ENCODE data around the gene STXBP3.

DNA sequence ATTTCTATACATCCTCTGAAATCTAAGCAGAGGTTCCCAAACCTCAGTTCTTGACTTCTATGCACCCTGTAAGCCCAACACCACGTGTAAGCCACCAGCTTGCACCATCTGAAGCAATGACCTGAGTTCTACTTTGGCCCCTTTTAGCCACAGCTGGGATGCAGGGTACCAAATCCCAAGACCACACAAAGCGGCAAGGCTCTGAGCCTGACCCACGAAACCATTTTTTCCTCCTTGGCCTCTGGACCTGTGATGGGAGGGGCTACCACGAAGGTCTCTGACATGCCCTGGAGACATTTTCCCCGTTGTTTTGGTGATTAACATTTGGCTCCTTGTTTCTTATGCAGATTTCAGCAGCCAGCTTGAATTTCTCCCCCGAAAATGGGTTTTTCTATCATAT lies 38.8 kb downstream of the STXBP3 start:
- TF ChIP-seq, protein P1, sequence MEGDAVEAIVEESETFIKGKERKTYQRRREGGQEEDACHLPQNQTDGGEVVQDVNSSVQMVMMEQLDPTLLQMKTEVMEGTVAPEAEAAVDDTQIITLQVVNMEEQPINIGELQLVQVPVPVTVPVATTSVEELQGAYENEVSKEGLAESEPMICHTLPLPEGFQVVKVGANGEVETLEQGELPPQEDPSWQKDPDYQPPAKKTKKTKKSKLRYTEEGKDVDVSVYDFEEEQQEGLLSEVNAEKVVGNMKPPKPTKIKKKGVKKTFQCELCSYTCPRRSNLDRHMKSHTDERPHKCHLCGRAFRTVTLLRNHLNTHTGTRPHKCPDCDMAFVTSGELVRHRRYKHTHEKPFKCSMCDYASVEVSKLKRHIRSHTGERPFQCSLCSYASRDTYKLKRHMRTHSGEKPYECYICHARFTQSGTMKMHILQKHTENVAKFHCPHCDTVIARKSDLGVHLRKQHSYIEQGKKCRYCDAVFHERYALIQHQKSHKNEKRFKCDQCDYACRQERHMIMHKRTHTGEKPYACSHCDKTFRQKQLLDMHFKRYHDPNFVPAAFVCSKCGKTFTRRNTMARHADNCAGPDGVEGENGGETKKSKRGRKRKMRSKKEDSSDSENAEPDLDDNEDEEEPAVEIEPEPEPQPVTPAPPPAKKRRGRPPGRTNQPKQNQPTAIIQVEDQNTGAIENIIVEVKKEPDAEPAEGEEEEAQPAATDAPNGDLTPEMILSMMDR (IDR thresholded peaks at IDR 0.05; ENCODE audit: control extremely low read depth in 1 of 3, insufficient read depth in 1 of 3, low read depth in 1 of 3, low read length in 3 of 3) = no peak
- no peak for TF ChIP-seq EZH2 (IDR thresholded peaks at IDR 0.05; ENCODE audit: low read depth, low read length, severe bottlenecking)
- no peak for TF ChIP-seq POLR2A (IDR thresholded peaks at IDR 0.05; ENCODE audit: control extremely low read depth in 1 of 2, low read depth in 2 of 2, low read length in 2 of 2)
- no peak for TF ChIP-seq BRCA1 (IDR thresholded peaks at IDR 0.05; ENCODE audit: low read depth, low read length)
- no peak for TF ChIP-seq GABPA (IDR thresholded peaks at IDR 0.05; ENCODE audit: borderline replicate concordance, insufficient read depth, low read length)
- no peak for TF ChIP-seq HDAC2 (IDR thresholded peaks at IDR 0.05; ENCODE audit: borderline replicate concordance in 1 of 2, low read depth in 2 of 2, low read length in 2 of 2)
- no peak for TF ChIP-seq SRF (IDR thresholded peaks at IDR 0.05; ENCODE audit: low read depth, low read length)
- TF ChIP-seq CHD2 (IDR thresholded peaks at IDR 0.05; ENCODE audit: low read length) = no peak
- no peak for TF ChIP-seq MAFK (IDR thresholded peaks at IDR 0.05; ENCODE audit: low read depth, low read length)
- TF ChIP-seq TBP (IDR thresholded peaks at IDR 0.05; ENCODE audit: low read depth, low read length) = no peak
- no peak for TF ChIP-seq EP300 (IDR thresholded peaks at IDR 0.05; ENCODE audit: borderline replicate concordance in 1 of 2, low read depth in 2 of 2, low read length in 2 of 2)
- TF ChIP-seq CHD1 (IDR thresholded peaks at IDR 0.05; ENCODE audit: low read depth, low read length) = no peak
